ENCODE data around the gene STK11IP.

STK11IP gene

GRCh38 chr2:219563271-219563928, 34.3 kb upstream of the STK11IP start:
- H3K27ac ChIP-seq (ENCODE audit: low read depth, low read length, severe bottlenecking): no peak overlapping the region
- no peaks in the 10 kb centered on the region for H3K9me3 ChIP-seq (ENCODE audit: control insufficient read depth, low read length)
- no peak overlapping the region for H3K4me3 ChIP-seq (ENCODE audit: extremely low read depth, insufficient read depth, low read length, poor library complexity, severe bottlenecking)
- peaks cover 38% of the 10 kb centered on the region for H3K36me3 ChIP-seq (ENCODE audit: control insufficient read depth, insufficient read depth, low read length)
- peaks cover 18% of the 10 kb centered on the region for H3K4me1 ChIP-seq (ENCODE audit: control insufficient read depth, insufficient read depth, low read length, poor library complexity, severe bottlenecking)
- 95 to 98% methylated on average over 18 to 20 of the region's 20 CpGs for WGBS, 2 experiments (ENCODE audit: insufficient coverage in 2 of 2)

- H3K9me3 ChIP-seq (ENCODE audit: control insufficient read depth, low read length): no peaks in the 10 kb centered on the region
- no peak overlapping the region for H3K27ac ChIP-seq (ENCODE audit: low read depth, low read length, severe bottlenecking)
- peaks cover 54% of the 10 kb centered on the region for H3K36me3 ChIP-seq (ENCODE audit: control insufficient read depth, insufficient read depth, low read length)
- 71 to 72% methylated on average over 17 of the region's 21 CpGs for WGBS, 2 experiments (ENCODE audit: insufficient coverage in 2 of 2)
- peaks cover 25% of the 10 kb centered on the region for H3K4me1 ChIP-seq (ENCODE audit: control insufficient read depth, insufficient read depth, low read length, poor library complexity, severe bottlenecking)
- no peak overlapping the region for H3K4me3 ChIP-seq (ENCODE audit: extremely low read depth, insufficient read depth, low read length, poor library complexity, severe bottlenecking)
Measured at GRCh38 chr2:219565130-219566080, 32.3 kb upstream of the STK11IP start.

- WGBS, 2 experiments (ENCODE audit: insufficient coverage in 2 of 2): 85 to 97% methylated on average over 7 to 11 of the region's 11 CpGs
Measured at GRCh38 chr2:219566640-219567039, 31.0 kb upstream of the STK11IP start.

GRCh38 chr2:219567131-219567530, 30.5 kb upstream of the STK11IP start:
- Histone ChIP-seq H3K27ac (ENCODE audit: low read depth, low read length, severe bottlenecking) (no peak overlapping the region), H3K4me1 (ENCODE audit: control insufficient read depth, insufficient read depth, low read length, poor library complexity, severe bottlenecking) (peaks cover 17% of the 10 kb centered on the region), H3K4me3 (ENCODE audit: extremely low read depth, insufficient read depth, low read length, poor library complexity, severe bottlenecking) (no peak overlapping the region), H3K9me3 (ENCODE audit: control insufficient read depth, low read length) (no peaks in the 10 kb centered on the region), H3K36me3 (ENCODE audit: control insufficient read depth, insufficient read depth, low read length) (peaks cover 54% of the 10 kb centered on the region)
- 91 to 96% methylated on average over 17 to 18 of the region's 18 CpGs for WGBS, 2 experiments (ENCODE audit: insufficient coverage in 2 of 2)

More at GRCh38 chr2:219566640-219567039, 31.0 kb upstream of the STK11IP start:
- H3K36me3 ChIP-seq (ENCODE audit: control insufficient read depth, insufficient read depth, low read length): peaks cover 54% of the 10 kb centered on the region
- no peaks in the 10 kb centered on the region for H3K9me3 ChIP-seq (ENCODE audit: control insufficient read depth, low read length)
- no peak overlapping the region for H3K4me3 ChIP-seq (ENCODE audit: extremely low read depth, insufficient read depth, low read length, poor library complexity, severe bottlenecking)
- peaks cover 15% of the 10 kb centered on the region for H3K4me1 ChIP-seq (ENCODE audit: control insufficient read depth, insufficient read depth, low read length, poor library complexity, severe bottlenecking)
- H3K27ac ChIP-seq (ENCODE audit: low read depth, low read length, severe bottlenecking): no peak overlapping the region

- 93% methylated on average over 31 to 35 of the region's 35 CpGs for WGBS, 2 experiments (ENCODE audit: insufficient coverage in 2 of 2)
- Histone ChIP-seq H3K4me3 (ENCODE audit: extremely low read depth, insufficient read depth, low read length, poor library complexity, severe bottlenecking) (no peak overlapping the region), H3K9me3 (ENCODE audit: control insufficient read depth, low read length) (no peaks in the 10 kb centered on the region), H3K4me1 (ENCODE audit: control insufficient read depth, insufficient read depth, low read length, poor library complexity, severe bottlenecking) (peaks cover 22% of the 10 kb centered on the region), H3K27ac (ENCODE audit: low read depth, low read length, severe bottlenecking) (no peak overlapping the region), H3K36me3 (ENCODE audit: control insufficient read depth, insufficient read depth, low read length) (peaks cover 54% of the 10 kb centered on the region)
Measured at GRCh38 chr2:219567791-219568361, 29.8 kb upstream of the STK11IP start.

- Histone ChIP-seq H3K4me1 (ENCODE audit: control insufficient read depth, insufficient read depth, low read length, poor library complexity, severe bottlenecking) (peaks cover 22% of the 10 kb centered on the region), H3K4me3 (ENCODE audit: extremely low read depth, insufficient read depth, low read length, poor library complexity, severe bottlenecking) (no peak overlapping the region), H3K27ac (ENCODE audit: low read depth, low read length, severe bottlenecking) (no peak overlapping the region), H3K36me3 (ENCODE audit: control insufficient read depth, insufficient read depth, low read length) (peaks cover 53% of the 10 kb centered on the region), H3K9me3 (ENCODE audit: control insufficient read depth, low read length) (no peaks in the 10 kb centered on the region)
- WGBS, 2 experiments (ENCODE audit: insufficient coverage in 2 of 2): 89 to 96% methylated on average over 3 to 4 of the region's 6 CpGs
Measured at GRCh38 chr2:219569041-219569440, 28.6 kb upstream of the STK11IP start.

DNA sequence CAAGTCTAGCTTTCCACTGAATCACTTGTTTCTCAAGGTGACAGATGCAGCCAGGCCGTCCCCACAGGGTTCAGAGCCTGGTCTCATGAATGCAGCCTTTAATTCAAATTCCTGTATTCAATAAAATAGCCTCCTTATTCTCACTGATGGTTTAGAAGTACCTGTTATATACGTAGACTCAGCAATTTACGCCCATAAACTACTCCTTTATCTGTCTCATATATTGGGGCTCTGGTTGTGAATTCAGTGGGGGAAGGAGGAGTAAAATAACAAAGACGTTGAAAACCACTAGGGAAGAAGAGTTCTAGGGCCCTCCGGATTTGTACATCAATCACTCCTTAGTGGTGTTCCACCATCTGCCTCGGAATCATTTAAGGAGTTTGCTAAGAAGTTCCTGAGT, 28.0 kb upstream of the STK11IP start:
- Histone ChIP-seq H3K9me3 (ENCODE audit: control insufficient read depth, low read length) (no peaks in the 10 kb centered on the region), H3K4me3 (ENCODE audit: extremely low read depth, insufficient read depth, low read length, poor library complexity, severe bottlenecking) (peak overlapping the region; percentile 58)

GRCh38 chr2:219570194-219570923, 27.3 kb upstream of the STK11IP start:
- Histone ChIP-seq H3K4me1 (ENCODE audit: control insufficient read depth, insufficient read depth, low read length, poor library complexity, severe bottlenecking) (peaks cover 22% of the 10 kb centered on the region), H3K27ac (ENCODE audit: low read depth, low read length, severe bottlenecking) (no peak overlapping the region), H3K9me3 (ENCODE audit: control insufficient read depth, low read length) (no peaks in the 10 kb centered on the region), H3K36me3 (ENCODE audit: control insufficient read depth, insufficient read depth, low read length) (peaks cover 40% of the 10 kb centered on the region), H3K4me3 (ENCODE audit: extremely low read depth, insufficient read depth, low read length, poor library complexity, severe bottlenecking) (peak overlapping the region; percentile 58)
- WGBS, 2 experiments (ENCODE audit: insufficient coverage in 2 of 2): 15 to 34% methylated on average over 41 to 91 of the region's 95 CpGs

More for the DNA sequence above, 28.0 kb upstream of the STK11IP start:
- 74 to 94% methylated on average over 4 of the region's 6 CpGs for WGBS, 2 experiments (ENCODE audit: insufficient coverage in 2 of 2)
- H3K4me1 ChIP-seq (ENCODE audit: control insufficient read depth, insufficient read depth, low read length, poor library complexity, severe bottlenecking): peaks cover 22% of the 10 kb centered on the region
- H3K27ac ChIP-seq (ENCODE audit: low read depth, low read length, severe bottlenecking): no peak overlapping the region
- H3K36me3 ChIP-seq (ENCODE audit: control insufficient read depth, insufficient read depth, low read length): peaks cover 47% of the 10 kb centered on the region

DNA sequence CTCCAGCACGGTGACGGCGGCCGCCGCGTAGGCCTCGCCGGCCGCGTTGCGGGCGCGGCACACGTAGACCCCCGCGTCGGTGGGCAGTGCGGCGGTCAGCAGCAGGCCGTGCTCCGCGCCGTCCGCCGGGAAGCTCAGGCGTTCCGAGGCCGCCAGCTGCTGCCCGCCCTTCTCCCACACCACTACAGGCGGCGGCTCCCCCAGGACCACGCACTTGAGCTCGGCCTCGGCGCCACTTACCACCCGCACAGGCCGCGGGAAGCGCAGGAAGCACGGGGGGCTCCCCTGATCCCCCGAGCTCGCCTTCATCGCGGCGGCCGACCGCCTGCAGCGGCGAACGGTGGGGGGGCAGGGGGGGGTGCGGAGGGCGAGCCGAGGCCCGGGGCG, 26.7 kb upstream of the STK11IP start:
- H3K4me3 ChIP-seq (ENCODE audit: extremely low read depth, insufficient read depth, low read length, poor library complexity, severe bottlenecking): peak overlapping the region; percentile 58
- no peaks in the 10 kb centered on the region for H3K9me3 ChIP-seq (ENCODE audit: control insufficient read depth, low read length)
- peaks cover 39% of the 10 kb centered on the region for H3K36me3 ChIP-seq (ENCODE audit: control insufficient read depth, insufficient read depth, low read length)
- peaks cover 22% of the 10 kb centered on the region for H3K4me1 ChIP-seq (ENCODE audit: control insufficient read depth, insufficient read depth, low read length, poor library complexity, severe bottlenecking)
- WGBS, 2 experiments (ENCODE audit: insufficient coverage in 2 of 2): 0% methylated on average over 21 to 29 of the region's 55 CpGs
- no peak overlapping the region for H3K27ac ChIP-seq (ENCODE audit: low read depth, low read length, severe bottlenecking)
